ENCODE measurements around the gene SFRP2. TPM values are rescaled to one million over a fixed set of nuclear protein-coding genes. Genes with fewer than 3 reads are reported as not detected.

Gene SFRP2
- total and polyA plus RNA-seq, 2 donors (not counting 1 experiment from before 2014, with no cell fraction given), result not detected

GRCh38 chr4:153741541-153741940, 47.3 kb downstream of the SFRP2 start:
- no peak for DNase-seq
- Histone ChIP-seq H3K27me3 (replicated peaks in 1 of 4; ENCODE audit: control extremely low read depth in 1 of 4, control insufficient read depth in 3 of 4, insufficient read depth in 4 of 4, low read length in 3 of 4) (peaks cover 0 to 5% (median 2%) of the 10 kb centered on the region in 4 experiments), H3K9me3 (ENCODE audit: control extremely low read depth in 1 of 3, control insufficient read depth in 2 of 3, insufficient read depth in 1 of 3, low read length in 2 of 3) (peaks cover 0 to 7% (median 0%) of the 10 kb centered on the region in 3 donors), H3K79me2 (ENCODE audit: control insufficient read depth, insufficient read depth, low read length) (no peaks in the 10 kb centered on the region), H3K36me3 (replicated peaks in 1 of 2; ENCODE audit: control extremely low read depth in 1 of 2, control insufficient read depth in 1 of 2, extremely low read depth in 1 of 2, insufficient read depth in 2 of 2, low read length in 1 of 2) (no peaks in the 10 kb centered on the region), H2AFZ (ENCODE audit: insufficient read depth, low read depth, low read length, poor library complexity, severe bottlenecking) (no peak overlapping the region), H3K27ac (ENCODE audit: low read length in 2 of 2) (no peak overlapping the region), H3K4me1 (ENCODE audit: control insufficient read depth in 2 of 2, insufficient read depth in 2 of 2, low read length in 2 of 2) (no peaks in the 10 kb centered on the region), H3K4me2 (replicated peaks; ENCODE audit: low read depth, low read length, poor library complexity, severe bottlenecking) (no peak overlapping the region), H3K9ac (ENCODE audit: low read length) (no peak overlapping the region), H3K4me3 (ENCODE audit: control extremely low read depth in 1 of 5, extremely low read depth in 1 of 5, insufficient read depth in 1 of 5, low read depth in 2 of 5, low read length in 4 of 5) (no peak overlapping the region), H4K20me1 (ENCODE audit: control insufficient read depth, insufficient read depth, low read length, poor library complexity, severe bottlenecking) (no peaks in the 10 kb centered on the region)
- TF ChIP-seq, protein P1, sequence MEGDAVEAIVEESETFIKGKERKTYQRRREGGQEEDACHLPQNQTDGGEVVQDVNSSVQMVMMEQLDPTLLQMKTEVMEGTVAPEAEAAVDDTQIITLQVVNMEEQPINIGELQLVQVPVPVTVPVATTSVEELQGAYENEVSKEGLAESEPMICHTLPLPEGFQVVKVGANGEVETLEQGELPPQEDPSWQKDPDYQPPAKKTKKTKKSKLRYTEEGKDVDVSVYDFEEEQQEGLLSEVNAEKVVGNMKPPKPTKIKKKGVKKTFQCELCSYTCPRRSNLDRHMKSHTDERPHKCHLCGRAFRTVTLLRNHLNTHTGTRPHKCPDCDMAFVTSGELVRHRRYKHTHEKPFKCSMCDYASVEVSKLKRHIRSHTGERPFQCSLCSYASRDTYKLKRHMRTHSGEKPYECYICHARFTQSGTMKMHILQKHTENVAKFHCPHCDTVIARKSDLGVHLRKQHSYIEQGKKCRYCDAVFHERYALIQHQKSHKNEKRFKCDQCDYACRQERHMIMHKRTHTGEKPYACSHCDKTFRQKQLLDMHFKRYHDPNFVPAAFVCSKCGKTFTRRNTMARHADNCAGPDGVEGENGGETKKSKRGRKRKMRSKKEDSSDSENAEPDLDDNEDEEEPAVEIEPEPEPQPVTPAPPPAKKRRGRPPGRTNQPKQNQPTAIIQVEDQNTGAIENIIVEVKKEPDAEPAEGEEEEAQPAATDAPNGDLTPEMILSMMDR (IDR thresholded peaks at IDR 0.05), result no peak
- TF ChIP-seq EZH2 (IDR thresholded peaks at IDR 0.05; ENCODE audit: borderline replicate concordance, insufficient read depth, low read depth, low read length, poor library complexity, severe bottlenecking), result no peak
- no CpG with 5 or more reads among the region's 2 CpGs for WGBS (ENCODE audit: insufficient coverage)
- CTCF ChIA-PET, result interaction anchor here (0.6 to 3.2 kb wide), 3 partner anchors 9 to 107 kb away, joined by 3 to 19 read pairs (median 4); no protein-coding TSS in a partner anchor
- no peak overlapping the region for H3K27ac Mint-ChIP-seq
- H3K9me3 Mint-ChIP-seq (ENCODE audit: insufficient read depth), result peaks cover 7% of the 10 kb centered on the region
- H3K27me3 Mint-ChIP-seq, result peaks cover 12% of the 10 kb centered on the region
- H3K4me3 Mint-ChIP-seq, result no peak overlapping the region
- POLR2A ChIA-PET, result no interaction called here
- no peak for ATAC-seq (ENCODE audit: low read depth)
- no peaks in the 10 kb centered on the region for H3K4me1 Mint-ChIP-seq
- intact Hi-C loops (cut with micrococcal nuclease), result no loop called here

DNA sequence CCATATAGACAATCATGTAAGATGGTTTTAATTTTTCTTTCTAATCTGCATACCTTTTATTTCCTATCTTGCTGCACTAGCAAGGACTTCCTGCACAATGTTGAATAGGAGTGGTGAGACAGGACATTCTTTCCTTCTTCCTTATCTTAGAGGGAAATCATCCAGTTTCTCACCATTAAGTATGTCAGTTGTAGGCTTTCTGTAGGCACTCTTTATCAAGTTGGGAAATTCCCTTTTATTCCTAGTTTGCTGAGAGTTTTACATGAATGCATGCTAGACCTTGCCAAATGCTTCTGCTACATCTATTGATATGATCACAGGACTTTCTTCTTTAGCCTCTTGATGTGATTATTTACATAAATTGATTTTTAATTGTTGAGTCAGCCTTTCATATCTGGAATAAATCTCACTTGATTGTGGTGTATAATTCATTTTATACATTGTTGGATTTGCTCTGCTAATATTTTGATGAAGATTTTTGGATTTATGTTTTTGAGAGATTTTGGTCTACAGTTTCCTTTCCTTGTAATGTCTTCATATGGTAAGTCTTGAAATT, 52.9 kb downstream of the SFRP2 start:
- peaks cover 0 to 6% (median 0%) of the 10 kb centered on the region in 3 donors for H3K9me3 ChIP-seq (ENCODE audit: control extremely low read depth in 1 of 3, control insufficient read depth in 2 of 3, insufficient read depth in 1 of 3, low read length in 2 of 3)
- no peaks in the 10 kb centered on the region for H3K4me1 Mint-ChIP-seq
- no peak overlapping the region for H3K27ac ChIP-seq (ENCODE audit: low read length in 2 of 2)
- H3K27ac Mint-ChIP-seq, result no peak overlapping the region
- ChIA-PET CTCF (no interaction called here), POLR2A (no interaction called here)
- H3K9me3 Mint-ChIP-seq (ENCODE audit: insufficient read depth), result peaks cover 7% of the 10 kb centered on the region
- H3K4me3 ChIP-seq (ENCODE audit: control extremely low read depth in 1 of 5, extremely low read depth in 1 of 5, insufficient read depth in 1 of 5, low read depth in 2 of 5, low read length in 4 of 5), result no peak overlapping the region
- H3K36me3 ChIP-seq (replicated peaks in 1 of 2; ENCODE audit: control extremely low read depth in 1 of 2, control insufficient read depth in 1 of 2, extremely low read depth in 1 of 2, insufficient read depth in 2 of 2, low read length in 1 of 2), result no peaks in the 10 kb centered on the region
- no peak for TF ChIP-seq EZH2 (IDR thresholded peaks at IDR 0.05; ENCODE audit: borderline replicate concordance, insufficient read depth, low read depth, low read length, poor library complexity, severe bottlenecking)
- TF ChIP-seq, protein P1 (IDR thresholded peaks at IDR 0.05), result no peak
- intact Hi-C loops (cut with micrococcal nuclease), result no loop called here
- no peaks in the 10 kb centered on the region for H4K20me1 ChIP-seq (ENCODE audit: control insufficient read depth, insufficient read depth, low read length, poor library complexity, severe bottlenecking)
- no peaks in the 10 kb centered on the region for H3K4me1 ChIP-seq (ENCODE audit: control insufficient read depth in 2 of 2, insufficient read depth in 2 of 2, low read length in 2 of 2)
- H3K4me3 Mint-ChIP-seq, result no peak overlapping the region
- no peak overlapping the region for H2AFZ ChIP-seq (ENCODE audit: insufficient read depth, low read depth, low read length, poor library complexity, severe bottlenecking)
- ATAC-seq (ENCODE audit: low read depth) (no peak), DNase-seq (no peak)
- no peak overlapping the region for H3K4me2 ChIP-seq (replicated peaks; ENCODE audit: low read depth, low read length, poor library complexity, severe bottlenecking)
- peaks cover 0 to 5% (median 1%) of the 10 kb centered on the region in 4 experiments for H3K27me3 ChIP-seq (replicated peaks in 1 of 4; ENCODE audit: control extremely low read depth in 1 of 4, control insufficient read depth in 3 of 4, insufficient read depth in 4 of 4, low read length in 3 of 4)
- no peak overlapping the region for H3K9ac ChIP-seq (ENCODE audit: low read length)
- peaks cover 8% of the 10 kb centered on the region for H3K27me3 Mint-ChIP-seq
- H3K79me2 ChIP-seq (ENCODE audit: control insufficient read depth, insufficient read depth, low read length), result no peaks in the 10 kb centered on the region
